Activated CD8-positive, alpha-beta T cell treated with anti-CD3 and anti-CD28 coated beads, Interleukin-2, amount 10 ng/mL, durations not matched to agents 7 days and 5 days (primary cell): Measurements from ENCODE around the gene EXOC3L4. TPM values are rescaled to one million over a fixed set of nuclear protein-coding genes. Genes with fewer than 3 reads are reported as not detected.

Experiments used
- ATAC-seq: fragments of 150-1000 bp; cut with Tn5 transposase; one replicate; pipeline ENCODE4 v1.10.0; 2021; ENCODE audit warnings: moderate library complexity
- CTCF ChIA-PET: fragments of 350-600 bp; sonication (Branson Sonifier 250); formaldehyde crosslinking; loops from one replicate; lab custom pipeline; 2021; ENCODE audit warnings: antibody characterized with exemption; lab: Charles Lee
- POLR2A ChIA-PET: fragments of 350-600 bp; sonication (Branson Sonifier 250); formaldehyde crosslinking; loops from one replicate; lab custom pipeline; 2021; ENCODE audit warnings: antibody characterized with exemption; lab: Charles Lee
- DNase-seq: peaks from one replicate; pipeline ENCODE4 v3.0.0-alpha.2; 2020
- H3K27ac Mint-ChIP-seq: one replicate; pipeline ENCODE4 v1.8.0; 2021; ENCODE audit warnings: mild to moderate bottlenecking, mixed read lengths
- H3K27me3 Mint-ChIP-seq: one replicate; pipeline ENCODE4 v1.8.0; 2021; ENCODE audit warnings: low read depth, mixed read lengths
- H3K36me3 Mint-ChIP-seq: one replicate; pipeline ENCODE4 v1.8.0; 2021; ENCODE audit warnings: low read depth, mixed read lengths
- H3K4me1 Mint-ChIP-seq: one replicate; pipeline ENCODE4 v1.8.0; 2021; ENCODE audit warnings: low read depth, mixed read lengths
- H3K4me3 Mint-ChIP-seq: one replicate; pipeline ENCODE4 v1.8.0; 2021; ENCODE audit warnings: mild to moderate bottlenecking, mixed read lengths
- H3K9me3 Mint-ChIP-seq: one replicate; pipeline ENCODE4 v1.8.0; 2022; ENCODE audit warnings: mixed read lengths; ENCODE audit not compliant: insufficient read depth
- total RNA-seq, 2 experiments: library from RNA; stranded (reverse); gene quantifications; one replicate each; pipeline ENCODE4 v1.2.3, GENCODE V29; 2021

Gene EXOC3L4
- total RNA-seq, 2 experiments from 2014 or later, result not detected

DNA sequence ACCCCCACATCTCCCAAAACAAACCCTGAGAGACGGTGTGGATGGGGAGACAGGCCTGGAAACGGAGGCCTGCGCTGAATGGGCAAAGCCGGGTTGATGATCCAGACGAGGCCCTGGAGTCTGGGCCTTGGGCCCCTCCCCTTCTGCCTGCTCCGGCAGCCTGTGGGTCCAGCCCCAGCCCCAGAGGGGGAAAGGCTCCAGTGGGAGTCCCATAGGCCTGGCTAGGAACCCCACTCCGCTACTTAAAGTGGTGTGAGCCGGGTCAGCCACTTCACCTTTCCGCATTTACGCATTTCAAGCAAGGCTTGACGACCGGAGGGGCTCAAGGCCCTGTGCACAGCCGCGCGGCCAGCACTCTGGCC is 28.0 kb downstream of the EXOC3L4 start:
- Mint-ChIP-seq H3K36me3 (no peaks in the 10 kb centered on the region), H3K27ac (no peak overlapping the region), H3K9me3 (no peaks in the 10 kb centered on the region), H3K4me3 (no peak overlapping the region), H3K4me1 (no peaks in the 10 kb centered on the region), H3K27me3 (peaks cover 19% of the 10 kb centered on the region)
- ATAC-seq (no peak), DNase-seq (no peak)
- ChIA-PET CTCF (no interaction called here), POLR2A (no interaction called here)

DNA sequence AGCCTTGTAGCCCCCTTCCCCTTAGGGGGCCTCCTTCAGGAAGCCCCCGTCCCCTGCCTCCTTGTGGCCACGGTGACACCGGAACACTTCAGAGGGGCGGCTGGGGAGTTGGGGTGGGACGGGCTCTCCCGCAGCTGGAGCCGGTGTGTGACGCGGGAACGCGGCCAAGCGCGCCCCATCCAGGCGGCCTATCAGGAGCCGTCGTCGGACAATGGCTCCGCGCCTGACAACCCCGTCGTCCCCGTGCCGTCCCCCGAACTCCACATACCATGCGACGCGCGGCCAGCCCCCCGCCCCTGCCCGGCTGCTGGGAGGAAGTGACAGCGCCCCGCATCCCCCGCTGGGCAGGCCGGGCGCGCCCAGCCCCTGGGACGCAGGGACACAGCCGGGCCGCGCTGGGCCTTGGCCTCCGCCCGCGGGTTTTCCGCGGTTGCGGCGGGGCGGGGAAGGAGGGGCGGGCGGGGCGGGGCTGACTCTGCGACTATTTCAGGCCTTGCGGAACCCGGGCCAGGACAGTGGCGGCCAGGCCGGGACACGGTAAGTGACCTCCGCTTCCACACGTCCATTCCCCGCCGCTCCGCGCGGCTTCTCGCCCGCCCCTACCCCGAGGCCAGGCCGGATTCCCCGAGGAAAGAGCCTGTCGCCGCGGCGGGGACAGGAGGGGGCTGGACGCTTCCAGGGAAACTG is 28.6 kb downstream of the EXOC3L4 start, which contains the start of gene TNFAIP2:
Gene TNFAIP2 (plus strand): TSS at position 515 of the 687 bp plus-strand sequence. CDS start 2,997 bp downstream, outside the sequence.
- DNase-seq (no peak), ATAC-seq (peak; percentile 34)
- ChIA-PET CTCF (no interaction called here), POLR2A (no interaction called here)
- H3K4me3 Mint-ChIP-seq, result no peak within 1 kb of the TSS
- no peak within 1 kb of the TSS for H3K27ac Mint-ChIP-seq
- no peaks in the 10 kb centered on the region for H3K9me3 Mint-ChIP-seq
- H3K4me1 Mint-ChIP-seq, result no peaks in the 10 kb centered on the region
- peaks cover 19% of the 10 kb centered on the region for H3K27me3 Mint-ChIP-seq
- H3K36me3 Mint-ChIP-seq, result no peaks in the 10 kb centered on the region

DNA sequence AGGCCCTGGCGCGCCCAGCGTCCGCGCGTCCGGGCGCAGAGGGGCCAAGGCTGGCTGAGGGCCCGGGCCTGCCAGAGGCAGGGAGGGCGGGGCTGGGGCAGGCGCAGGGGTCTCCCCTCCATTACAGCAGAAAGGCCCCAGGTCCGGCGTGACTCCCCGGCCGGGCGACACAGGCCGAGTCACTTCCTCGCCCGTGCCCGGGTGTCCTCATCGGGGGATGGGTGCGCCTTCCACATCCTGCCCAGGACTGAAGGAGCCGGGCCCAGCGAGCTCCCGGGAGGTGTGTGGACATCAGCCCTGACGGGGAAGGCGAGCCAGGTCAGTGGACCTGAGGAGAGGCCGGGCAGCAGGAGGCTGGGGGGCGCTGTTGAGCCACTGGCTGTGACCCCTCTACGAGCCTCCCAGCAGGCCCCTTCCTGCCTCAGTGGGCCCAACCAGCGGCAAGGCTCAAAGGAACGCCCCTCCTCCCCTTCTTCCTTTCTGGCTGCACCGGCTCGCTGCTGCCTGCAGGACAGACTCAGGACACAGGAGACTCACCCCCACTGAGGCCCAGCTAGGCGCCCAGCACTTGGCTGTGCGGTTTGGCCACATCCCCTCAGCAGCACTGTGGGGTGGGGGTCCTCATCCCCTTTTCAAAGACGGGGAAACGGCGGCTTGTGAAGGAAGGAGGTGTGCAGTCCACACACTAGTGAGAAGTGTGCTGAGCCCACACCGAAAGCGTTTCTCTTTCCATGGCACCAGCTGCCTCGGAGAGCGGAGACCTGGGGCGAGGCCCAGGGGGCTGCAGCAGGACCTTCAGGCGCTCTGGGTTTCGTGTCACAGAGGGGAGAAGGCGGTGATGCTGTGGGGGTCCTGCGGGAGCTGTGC is 29.3 kb downstream of the EXOC3L4 start:
- Mint-ChIP-seq H3K4me1 (no peaks in the 10 kb centered on the region), H3K27me3 (peaks cover 19% of the 10 kb centered on the region), H3K4me3 (no peak overlapping the region), H3K27ac (no peak overlapping the region), H3K36me3 (no peaks in the 10 kb centered on the region), H3K9me3 (no peaks in the 10 kb centered on the region)
- POLR2A ChIA-PET, result no interaction called here
- no peak for DNase-seq
- CTCF ChIA-PET, result no interaction called here
- ATAC-seq, result peak; percentile 24

DNA sequence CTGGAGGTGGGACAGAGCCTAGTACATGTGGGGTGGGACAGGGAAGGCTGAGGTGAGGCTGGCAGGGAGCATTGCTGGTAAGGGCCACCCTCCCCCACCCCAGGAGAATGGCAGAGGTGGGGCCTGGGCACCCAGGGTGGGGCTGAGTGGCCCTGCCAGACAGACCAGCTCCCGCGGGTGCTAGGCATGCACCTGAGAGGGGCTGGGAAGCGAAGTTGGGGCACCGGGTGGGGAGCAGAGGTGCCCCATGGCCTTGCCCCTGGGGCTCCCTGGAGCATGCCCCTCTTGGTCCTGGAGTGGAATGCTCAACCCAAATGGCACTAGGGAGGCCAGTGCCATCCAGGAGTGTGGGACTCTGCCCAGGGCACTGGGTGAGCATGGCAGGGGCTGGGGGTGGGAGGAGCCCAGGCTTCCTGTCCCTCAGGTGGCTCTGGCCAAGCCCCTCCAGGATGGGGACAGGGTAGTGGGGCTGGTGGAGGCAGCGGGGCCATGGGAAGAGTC is 30.0 kb downstream of the EXOC3L4 start:
- H3K4me3 Mint-ChIP-seq, result no peak overlapping the region
- ATAC-seq (no peak), DNase-seq (no peak)
- H3K4me1 Mint-ChIP-seq, result no peaks in the 10 kb centered on the region
- CTCF ChIA-PET, result interaction anchor here (1.6 kb wide), 1 partner anchor 20 kb away, joined by 8 read pairs; no protein-coding TSS in a partner anchor
- H3K27ac Mint-ChIP-seq, result no peak overlapping the region
- peaks cover 19% of the 10 kb centered on the region for H3K27me3 Mint-ChIP-seq
- POLR2A ChIA-PET, result no interaction called here
- H3K36me3 Mint-ChIP-seq, result no peaks in the 10 kb centered on the region
- no peaks in the 10 kb centered on the region for H3K9me3 Mint-ChIP-seq

DNA sequence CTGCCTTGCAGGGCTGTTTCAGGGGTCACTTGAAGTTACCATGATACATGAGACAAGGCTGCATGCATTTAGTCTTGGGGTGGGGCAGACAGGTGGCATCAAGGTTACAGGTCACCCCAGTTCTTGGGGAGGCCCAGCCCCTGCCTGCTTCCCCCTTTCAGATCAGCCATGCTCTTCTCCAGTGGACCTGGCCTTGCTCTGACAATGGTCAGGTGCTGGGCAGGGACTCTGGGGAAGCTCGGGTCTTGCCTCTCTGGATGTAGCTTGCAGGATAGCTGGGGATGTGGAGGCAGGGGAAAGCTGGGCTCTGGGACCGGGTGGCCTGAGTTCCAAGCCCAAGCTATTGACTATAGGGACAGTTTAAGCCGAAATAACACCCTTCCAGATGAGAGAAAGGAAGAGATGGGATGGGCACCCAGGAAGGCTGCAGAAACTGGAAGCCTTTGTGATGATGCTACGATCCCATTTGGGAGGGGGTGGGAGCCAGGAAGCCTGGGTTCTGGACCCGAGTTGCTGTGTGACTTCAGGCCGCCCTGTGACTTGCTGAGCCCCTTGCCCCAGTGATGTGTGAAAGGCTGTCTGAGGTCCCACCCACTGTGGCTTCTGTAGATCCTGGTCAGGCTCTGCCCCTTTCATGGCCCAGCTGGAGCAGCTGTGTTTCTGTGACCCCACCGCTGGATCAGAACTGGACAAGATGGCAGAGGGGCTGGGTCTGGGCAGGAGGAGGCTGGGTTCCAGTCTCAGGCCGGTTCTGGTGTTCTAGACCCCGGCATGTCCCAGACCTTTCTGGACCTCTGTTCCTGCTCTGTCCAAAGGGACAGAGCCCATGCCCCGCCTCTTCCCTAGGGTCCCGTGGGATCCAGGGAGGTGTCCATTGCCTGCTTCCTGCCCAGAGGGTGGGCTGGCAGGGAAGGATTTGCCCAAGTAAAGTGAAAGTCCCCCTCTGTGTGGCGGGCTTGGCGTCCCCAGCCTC is 30.9 kb downstream of the EXOC3L4 start:
- ATAC-seq, result no peak
- Mint-ChIP-seq H3K36me3 (no peaks in the 10 kb centered on the region), H3K27ac (no peak overlapping the region), H3K4me1 (no peaks in the 10 kb centered on the region), H3K4me3 (no peak overlapping the region), H3K9me3 (no peaks in the 10 kb centered on the region), H3K27me3 (peaks cover 17% of the 10 kb centered on the region)
- CTCF ChIA-PET, result interaction anchor here (1.6 kb wide), 1 partner anchor 20 kb away, joined by 8 read pairs; no protein-coding TSS in a partner anchor
- DNase-seq, result no peak
- POLR2A ChIA-PET, result interaction anchor here (0.7 kb wide), 1 partner anchor 210 kb away, joined by 3 read pairs; no protein-coding TSS in a partner anchor

DNA sequence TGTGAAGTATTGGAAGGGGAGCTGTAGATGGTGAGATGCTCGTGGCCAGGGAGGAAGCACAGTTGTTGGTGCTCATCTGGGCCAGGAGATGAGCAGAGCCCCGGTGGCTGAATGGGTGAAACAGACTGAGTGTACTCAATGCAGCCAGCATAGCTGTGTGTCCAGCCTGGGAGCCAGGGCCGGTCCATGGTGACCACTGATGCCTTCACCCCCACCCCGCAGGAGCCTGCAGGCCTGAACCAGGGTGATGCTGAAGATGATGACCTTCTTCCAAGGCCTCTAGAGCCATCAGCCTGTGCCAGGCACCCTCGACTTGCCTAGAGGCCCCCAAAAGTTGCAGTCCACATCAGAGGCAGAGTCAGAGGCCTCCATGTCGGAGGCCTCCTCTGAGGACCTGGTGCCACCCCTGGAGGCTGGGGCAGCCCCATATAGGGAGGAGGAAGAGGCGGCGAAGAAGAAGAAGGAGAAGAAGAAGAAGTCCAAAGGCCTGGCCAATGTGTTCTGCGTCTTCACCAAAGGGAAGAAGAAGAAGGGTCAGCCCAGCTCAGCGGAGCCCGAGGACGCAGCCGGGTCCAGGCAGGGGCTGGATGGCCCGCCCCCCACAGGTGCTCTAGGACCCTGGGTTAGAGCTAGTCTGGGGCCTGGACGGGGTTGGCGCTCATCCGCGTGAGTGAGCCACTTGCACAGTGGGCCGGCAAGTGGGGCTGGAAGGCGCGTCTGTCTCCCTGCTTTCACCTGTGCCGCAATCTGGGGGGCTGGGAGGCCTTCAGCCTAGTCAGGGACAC is 31.8 kb downstream of the EXOC3L4 start:
- CTCF ChIA-PET, result interaction anchor here (1.6 kb wide), 1 partner anchor 21 kb away, joined by 8 read pairs; no protein-coding TSS in a partner anchor
- POLR2A ChIA-PET, result no interaction called here
- no peak for ATAC-seq
- no peak overlapping the region for H3K27ac Mint-ChIP-seq
- H3K9me3 Mint-ChIP-seq, result no peaks in the 10 kb centered on the region
- H3K27me3 Mint-ChIP-seq, result peaks cover 14% of the 10 kb centered on the region
- no peak overlapping the region for H3K4me3 Mint-ChIP-seq
- no peaks in the 10 kb centered on the region for H3K4me1 Mint-ChIP-seq
- H3K36me3 Mint-ChIP-seq, result no peaks in the 10 kb centered on the region
- no peak for DNase-seq

DNA sequence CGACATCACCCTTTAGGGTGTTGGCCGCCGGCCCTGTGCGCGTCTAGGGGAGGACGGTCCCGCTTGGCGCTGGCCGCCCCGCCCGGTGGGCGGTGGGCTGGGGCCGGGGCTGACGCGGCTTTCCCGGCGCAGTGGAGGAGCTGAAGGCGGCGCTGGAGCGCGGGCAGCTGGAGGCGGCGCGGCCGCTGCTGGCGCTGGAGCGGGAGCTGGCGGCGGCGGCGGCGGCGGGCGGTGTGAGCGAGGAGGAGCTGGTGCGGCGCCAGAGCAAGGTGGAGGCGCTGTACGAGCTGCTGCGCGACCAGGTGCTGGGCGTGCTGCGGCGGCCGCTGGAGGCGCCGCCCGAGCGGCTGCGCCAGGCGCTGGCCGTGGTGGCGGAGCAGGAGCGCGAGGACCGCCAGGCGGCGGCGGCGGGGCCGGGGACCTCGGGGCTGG is 32.4 kb downstream of the EXOC3L4 start:
- H3K4me3 Mint-ChIP-seq, result no peak overlapping the region
- DNase-seq, result no peak
- H3K36me3 Mint-ChIP-seq, result no peaks in the 10 kb centered on the region
- H3K27ac Mint-ChIP-seq, result no peak overlapping the region
- H3K4me1 Mint-ChIP-seq, result no peaks in the 10 kb centered on the region
- H3K27me3 Mint-ChIP-seq, result peaks cover 11% of the 10 kb centered on the region
- H3K9me3 Mint-ChIP-seq, result no peaks in the 10 kb centered on the region
- no peak for ATAC-seq
- CTCF ChIA-PET, result no interaction called here
- POLR2A ChIA-PET, result no interaction called here

DNA sequence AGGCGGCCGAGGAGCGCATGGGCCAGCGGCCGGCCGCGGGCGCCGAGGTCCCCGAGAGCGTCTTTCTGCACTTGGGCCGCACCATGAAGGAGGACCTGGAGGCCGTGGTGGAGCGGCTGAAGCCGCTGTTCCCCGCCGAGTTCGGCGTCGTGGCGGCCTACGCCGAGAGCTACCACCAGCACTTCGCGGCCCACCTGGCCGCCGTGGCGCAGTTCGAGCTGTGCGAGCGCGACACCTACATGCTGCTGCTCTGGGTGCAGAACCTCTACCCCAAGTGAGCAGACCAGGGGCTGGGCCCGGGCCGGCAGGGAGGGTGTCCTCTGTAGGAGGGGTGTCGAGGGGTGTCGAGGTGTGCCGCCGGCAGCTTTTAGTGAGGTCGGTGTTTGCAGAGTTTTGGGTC is 32.8 kb downstream of the EXOC3L4 start:
- Mint-ChIP-seq H3K9me3 (no peaks in the 10 kb centered on the region), H3K4me1 (no peaks in the 10 kb centered on the region), H3K27ac (no peak overlapping the region), H3K4me3 (no peak overlapping the region), H3K36me3 (no peaks in the 10 kb centered on the region), H3K27me3 (peaks cover 6% of the 10 kb centered on the region)
- DNase-seq, result no peak
- ChIA-PET CTCF (no interaction called here), POLR2A (no interaction called here)
- no peak for ATAC-seq

DNA sequence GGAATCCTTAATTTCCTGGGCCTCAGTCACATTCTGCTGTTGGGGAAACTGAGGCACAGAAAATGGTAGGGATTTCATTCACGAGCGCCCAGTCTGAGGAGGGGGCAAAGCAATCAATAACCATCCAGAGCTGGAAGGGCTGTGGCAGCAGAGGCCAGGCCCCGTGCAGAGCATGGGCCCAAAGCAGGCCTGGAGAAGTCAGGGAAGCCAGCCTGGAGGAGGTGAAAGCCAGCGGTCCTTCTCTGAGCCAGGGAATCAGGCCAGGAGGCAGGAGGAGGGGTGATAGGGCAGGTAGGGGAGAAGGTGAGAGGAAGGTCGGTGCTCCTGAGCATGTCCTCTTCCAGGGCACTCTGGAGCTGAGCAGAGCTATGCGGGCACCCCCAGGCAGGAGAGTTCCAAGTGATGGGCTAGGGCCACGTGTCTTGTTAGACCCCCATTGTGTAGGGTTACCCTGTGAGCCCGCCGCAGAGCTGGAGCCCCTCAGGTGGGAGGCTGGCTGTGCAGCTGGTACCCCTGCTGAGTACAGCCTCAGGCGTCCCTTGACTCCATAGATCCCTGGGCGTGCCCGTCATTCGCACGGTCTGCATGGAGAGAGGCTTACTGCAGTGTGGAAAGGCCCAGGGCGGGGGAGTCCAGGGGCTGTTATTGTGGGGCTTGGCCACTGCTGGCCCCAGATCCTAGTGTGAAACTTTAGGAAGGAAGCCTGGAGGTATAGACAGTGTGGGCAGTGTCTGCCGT is 33.5 kb downstream of the EXOC3L4 start:
- Mint-ChIP-seq H3K9me3 (no peaks in the 10 kb centered on the region), H3K27ac (no peak overlapping the region), H3K27me3 (peaks cover 6% of the 10 kb centered on the region), H3K36me3 (no peaks in the 10 kb centered on the region), H3K4me3 (no peak overlapping the region), H3K4me1 (no peaks in the 10 kb centered on the region)
- ATAC-seq, result no peak
- no peak for DNase-seq
- ChIA-PET CTCF (no interaction called here), POLR2A (no interaction called here)

DNA sequence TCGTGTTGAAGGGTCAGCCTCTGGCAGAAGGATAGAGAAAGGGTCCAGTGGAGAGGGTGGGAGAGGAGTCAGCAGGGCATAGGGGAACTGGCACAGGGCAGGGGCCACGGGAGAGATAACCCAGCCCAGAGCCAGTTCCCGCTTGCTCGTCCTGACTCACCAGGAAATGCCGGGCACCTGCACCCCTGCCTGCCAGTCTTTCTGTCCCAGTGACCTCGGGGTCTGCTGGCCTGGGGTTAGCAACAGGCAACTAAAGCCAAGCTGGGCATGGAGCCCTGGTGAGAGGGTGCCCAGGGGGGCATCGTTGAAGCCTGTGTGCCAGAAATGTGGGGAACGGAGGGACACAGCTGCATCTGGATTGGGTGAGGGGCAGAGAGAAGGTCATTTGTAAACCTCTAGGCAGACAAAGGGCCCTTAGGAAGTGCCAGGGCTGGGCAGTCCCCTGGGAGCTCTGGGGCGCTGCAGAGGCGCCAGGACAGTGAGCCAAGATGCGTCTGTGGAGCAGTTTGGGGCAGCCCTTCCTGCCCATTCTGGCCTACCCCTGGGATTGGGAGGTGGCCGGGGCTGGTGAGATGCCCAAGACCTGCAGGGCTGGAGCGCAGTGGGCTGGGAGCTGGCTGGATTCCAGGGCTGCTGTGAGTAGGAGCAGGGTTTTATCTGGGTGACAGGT is 34.2 kb downstream of the EXOC3L4 start:
- ChIA-PET POLR2A (no interaction called here), CTCF (no interaction called here)
- H3K36me3 Mint-ChIP-seq, result no peaks in the 10 kb centered on the region
- ATAC-seq (no peak), DNase-seq (no peak)
- no peak overlapping the region for H3K27ac Mint-ChIP-seq
- H3K4me1 Mint-ChIP-seq, result no peaks in the 10 kb centered on the region
- H3K27me3 Mint-ChIP-seq, result peaks cover 6% of the 10 kb centered on the region
- no peaks in the 10 kb centered on the region for H3K9me3 Mint-ChIP-seq
- H3K4me3 Mint-ChIP-seq, result no peak overlapping the region
